HG03571 (cell line): ENCODE results near the gene CYTH1.

ENCODE experiments used
- ATAC-seq: cut with Tn5 transposase; IDR thresholded peaks from one replicate; pipeline ENCODE4 v1.9.1; 2021; ENCODE audit not compliant: unreplicated experiment

CYTH1 gene

GRCh38 chr17:78806451-78806850 is 24.4 kb upstream of the CYTH1 start:
- ATAC-seq: no peak

GRCh38 chr17:78805301-78805700 is 23.2 kb upstream of the CYTH1 start:
- no peak for ATAC-seq

DNA sequence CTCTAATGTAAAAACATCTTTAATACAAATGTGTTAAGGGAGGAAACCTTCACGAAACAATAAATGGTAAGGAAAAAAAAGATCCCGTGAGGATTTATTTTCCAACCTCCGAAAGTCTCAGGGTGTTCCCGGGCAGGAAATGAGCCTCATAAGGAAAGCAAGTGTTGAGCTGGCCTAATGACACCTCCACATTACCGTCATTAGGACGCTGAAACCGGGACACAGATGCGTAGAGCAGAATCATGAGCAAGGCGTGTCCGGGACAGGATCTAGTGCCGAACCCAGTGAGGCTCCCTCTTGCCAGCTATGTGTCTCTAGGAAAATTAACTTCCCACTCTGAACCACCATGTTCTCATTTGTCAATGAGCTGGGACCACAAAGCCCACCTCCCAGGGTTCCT is 22.7 kb upstream of the CYTH1 start:
- ATAC-seq: no peak

DNA sequence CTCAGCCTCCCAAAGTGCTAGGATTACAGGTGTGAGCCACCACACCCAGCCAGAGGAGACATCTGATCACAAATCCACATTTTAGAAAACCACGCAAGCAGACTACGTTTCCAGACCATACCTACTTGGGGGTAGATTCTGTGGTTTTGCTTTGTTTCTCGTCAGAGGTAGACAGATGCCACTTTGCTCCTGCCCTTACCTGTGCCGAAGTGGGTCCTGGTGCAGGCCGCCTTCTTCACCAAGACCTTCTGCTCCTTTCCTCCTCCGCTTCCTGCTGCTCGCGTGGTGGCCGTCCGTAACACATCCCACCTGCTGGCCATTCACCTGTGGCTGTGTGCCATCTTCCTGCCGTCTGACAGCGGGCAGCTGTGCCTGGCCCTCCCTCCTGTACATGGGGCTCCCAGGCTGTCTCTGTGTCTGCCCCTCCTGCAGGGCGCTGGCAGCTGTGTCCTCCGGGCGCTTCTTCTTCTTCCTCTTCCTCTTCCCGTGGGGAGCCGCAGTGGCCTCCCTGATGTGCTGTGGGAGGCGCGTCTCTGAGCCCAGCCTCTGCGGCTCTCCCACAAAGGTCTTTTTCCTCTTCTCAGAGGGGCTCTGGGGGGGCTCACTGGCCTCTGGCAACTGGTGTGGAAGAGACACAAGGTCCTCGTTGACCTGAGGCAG is 21.2 kb upstream of the CYTH1 start:
- no peak for ATAC-seq

- no peak for ATAC-seq
Observed at GRCh38 chr17:78802459-78802858, 20.4 kb upstream of the CYTH1 start.

- ATAC-seq: no peak
Observed at GRCh38 chr17:78802008-78802407, 19.9 kb upstream of the CYTH1 start.

DNA sequence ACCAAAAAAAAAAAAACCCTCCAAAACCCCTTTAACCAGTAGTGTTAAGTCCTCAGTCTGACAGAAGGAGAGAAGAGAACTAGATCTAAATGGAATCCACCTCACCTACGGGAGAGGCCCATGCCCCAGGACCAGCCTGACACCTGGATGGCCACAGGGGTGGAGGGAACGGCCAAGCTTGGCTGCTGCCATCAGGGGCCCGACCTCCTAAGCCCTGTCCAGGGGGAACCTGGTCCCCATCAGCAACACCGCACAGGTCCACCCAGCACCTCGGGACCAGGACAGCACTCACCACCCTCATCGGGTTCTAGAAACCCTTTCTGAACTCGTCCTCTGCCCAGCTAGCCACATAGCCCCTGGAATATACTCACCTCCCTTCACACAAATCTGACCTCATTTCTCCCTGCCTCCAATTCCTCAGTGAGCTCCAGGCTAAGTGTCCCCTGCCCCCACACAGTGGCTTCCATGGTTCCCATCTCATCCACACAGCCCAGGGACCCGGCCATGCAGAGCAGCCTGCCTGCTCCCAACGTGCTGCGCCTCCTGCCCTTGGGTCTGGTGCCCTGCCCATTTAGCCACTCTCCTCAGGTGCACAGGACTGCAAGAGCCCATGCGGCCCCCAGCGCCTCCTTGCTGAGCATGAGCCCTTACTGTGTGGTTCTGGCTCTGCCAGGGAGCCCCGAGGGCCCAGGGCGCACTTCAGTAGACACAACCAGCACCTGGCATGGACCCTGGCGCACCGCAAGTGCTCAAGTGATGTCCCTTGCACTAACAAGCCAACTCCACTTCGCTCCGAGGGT is 18.3 kb upstream of the CYTH1 start:
- ATAC-seq: no peak

DNA sequence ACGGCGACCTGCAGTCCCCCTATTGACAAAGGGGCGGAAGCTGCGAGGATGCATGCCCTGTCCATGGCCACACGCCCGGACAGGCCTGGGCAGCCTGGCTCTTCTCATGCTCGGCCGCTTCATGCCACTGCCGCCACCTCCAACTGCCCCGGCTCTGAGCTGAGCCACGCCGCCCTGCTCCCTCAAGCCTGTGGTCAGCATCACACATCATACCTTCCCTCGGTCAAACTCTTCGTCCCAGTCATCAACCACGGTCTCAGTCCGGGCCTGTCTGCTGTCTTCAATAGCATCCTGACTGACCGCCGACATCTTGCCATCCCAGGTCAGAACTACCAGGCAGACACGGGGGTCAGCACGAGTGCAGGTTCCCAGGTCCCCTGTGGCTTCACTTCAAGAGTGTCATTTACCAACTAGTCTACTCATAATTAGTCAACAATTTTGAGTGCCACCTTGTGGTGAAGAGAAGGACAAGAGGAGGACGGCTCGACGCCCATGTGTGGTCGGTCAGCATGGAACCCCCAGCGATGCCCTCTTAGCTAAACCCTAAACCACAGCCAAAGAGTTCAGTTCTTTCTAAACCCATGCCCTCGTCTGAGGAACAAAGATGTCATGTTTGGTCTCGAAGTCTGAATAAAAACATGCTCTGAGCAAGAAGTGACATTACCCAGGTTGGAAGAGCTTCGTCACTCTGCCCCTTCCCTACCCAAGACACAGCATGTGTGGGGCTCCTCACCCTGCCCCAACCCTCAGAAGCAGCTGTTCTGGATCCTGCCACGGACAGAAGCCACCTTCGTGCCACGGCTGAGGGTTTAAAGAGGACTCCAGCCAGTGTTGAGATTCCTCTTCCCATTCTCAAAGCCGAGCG is 16.9 kb upstream of the CYTH1 start:
- ATAC-seq: no peak

DNA sequence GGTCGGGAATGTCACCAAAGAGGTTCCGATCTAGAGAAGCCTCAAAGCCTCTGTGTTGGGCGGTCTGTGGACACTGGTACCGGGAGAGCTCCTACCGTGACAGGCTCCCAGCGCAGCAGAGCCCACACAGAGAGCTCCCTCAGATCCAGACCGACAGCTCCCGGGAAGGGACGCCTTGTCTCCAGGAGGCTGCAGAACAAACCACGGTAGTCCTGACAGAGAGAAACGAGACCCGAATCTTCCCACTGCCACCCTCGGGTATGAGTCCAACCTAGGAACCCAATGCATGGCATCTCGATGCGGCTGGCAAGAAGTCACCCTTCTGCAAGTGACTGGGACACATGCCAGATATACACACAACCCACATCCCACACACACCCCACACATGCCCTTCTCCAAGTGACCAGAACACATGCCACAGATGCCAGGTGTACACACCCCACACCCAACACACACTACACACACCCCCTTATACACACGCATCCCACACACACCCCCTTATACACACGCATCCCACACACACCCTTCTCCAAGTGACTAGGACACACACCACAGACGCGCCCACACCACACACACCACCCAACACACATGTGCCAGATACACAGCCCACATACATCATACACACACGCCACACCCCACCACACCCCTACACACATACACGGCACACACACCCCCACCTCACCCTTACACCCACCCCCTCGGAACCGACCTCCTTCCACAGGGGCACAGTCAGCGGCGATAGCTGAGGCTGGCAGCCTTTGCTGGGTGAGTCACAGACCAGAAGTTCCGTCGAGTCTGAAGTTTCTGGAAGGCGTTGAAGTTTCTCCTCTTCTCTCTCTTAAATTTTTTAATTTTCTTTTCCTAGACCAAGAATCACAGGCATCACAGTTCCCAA is 15.9 kb upstream of the CYTH1 start:
- no peak for ATAC-seq

DNA sequence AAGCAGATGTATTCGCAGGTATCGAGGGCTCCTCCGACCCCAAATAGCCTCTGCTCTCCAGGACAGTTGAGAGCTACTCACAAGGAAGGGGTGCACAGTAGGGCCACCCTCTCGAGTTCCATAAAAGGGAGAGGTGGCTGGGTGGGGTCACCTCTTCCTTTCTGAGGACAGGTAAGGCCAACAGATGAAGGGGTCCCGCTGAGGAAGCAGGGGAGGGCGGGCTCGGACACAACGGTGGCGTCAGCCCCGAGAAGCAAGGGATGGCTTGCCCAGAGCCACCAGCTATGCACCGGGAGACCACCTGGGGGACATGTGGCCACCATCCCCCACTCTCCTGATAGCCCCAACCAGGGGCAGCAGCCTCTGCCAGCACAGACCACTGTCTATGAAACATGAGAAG is 15.1 kb upstream of the CYTH1 start:
- no peak for ATAC-seq

- ATAC-seq: no peak
Observed at GRCh38 chr17:78796517-78796900, 14.4 kb upstream of the CYTH1 start.

DNA sequence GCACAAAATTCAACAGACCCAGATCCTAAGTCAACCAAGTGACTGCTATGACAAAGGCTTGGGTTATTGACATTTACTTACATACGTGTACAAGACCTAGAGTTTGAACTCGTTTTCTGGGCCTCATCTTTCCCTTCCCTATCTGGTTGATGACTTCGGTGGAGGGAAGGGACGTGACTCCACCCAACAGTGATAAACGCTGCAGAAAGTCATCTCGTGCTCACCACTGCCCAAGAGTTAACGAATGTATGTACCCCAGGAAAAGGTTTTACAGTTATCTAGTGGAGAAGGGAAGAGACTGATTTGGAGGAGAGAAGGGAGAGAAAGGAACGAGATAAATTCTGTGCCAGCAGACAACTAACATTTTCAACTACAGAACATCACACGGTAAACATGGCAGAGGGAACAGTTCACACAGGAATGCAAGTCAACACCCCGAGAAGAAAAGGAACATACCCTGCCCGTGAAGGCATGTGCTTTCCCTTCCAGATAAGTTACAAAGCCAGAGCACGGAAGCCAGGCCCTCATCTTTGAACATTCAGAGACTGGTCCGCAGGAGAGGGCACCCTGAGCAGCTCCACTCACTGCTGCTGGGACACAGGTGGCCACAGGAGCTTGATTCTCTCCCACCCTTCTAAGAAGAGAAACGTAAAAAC is 13.9 kb upstream of the CYTH1 start:
- ATAC-seq: no peak

DNA sequence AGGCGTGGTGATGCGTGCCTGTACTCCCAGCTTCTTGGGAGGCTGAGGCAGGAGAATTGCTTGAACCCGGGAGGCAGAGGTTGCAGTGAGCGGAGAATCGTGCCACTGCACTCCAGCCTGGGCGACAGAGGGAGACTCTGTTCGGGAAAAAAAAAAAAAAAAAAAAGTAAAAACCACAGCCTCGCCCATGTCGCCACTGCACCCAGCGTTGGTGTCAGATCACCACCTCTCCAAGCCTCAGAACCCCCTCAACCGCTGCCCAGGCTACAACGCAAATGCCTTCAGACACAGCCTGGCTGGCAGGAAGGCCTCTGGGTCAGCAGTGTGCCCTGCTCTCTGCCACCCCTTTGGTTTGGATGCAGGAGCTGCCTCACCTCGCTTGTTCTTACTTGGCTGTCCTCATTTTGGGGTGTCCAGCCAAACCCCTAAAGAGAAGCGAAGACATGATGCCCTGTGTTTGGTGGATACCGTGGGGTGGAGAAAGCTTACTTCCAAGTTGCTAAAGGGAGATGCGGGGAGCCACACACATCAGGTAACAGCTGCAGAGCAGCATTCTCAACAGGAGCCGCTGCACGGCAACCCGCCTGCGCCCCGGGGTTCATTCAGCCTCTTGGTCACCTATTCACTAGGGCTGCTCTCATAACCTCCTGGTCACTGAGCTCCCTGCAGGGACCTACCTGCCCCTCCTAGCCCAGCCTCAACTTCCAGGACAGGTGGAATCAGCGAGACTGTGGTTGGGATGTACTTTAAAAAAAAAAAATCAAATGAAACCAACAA is 13.0 kb upstream of the CYTH1 start:
- ATAC-seq: no peak

DNA sequence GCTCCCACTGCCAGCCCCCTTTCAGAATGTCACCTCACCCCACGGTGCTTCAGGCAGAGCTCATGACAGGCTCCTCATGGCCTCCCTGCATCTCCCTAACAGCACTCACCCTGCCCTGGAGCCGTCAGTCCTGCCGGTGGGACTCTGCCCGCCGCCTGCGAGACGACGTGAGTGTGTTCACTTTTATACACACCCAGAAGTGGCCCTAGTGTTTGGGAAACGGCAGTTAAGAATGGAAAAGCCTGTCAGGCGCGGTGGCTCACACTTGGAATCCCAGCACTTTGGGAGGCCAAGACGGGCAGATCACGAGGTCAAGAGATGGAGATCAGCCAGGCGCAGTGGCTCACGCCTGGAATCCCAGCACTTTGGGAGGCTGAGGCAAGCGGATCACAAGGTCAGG is 12.3 kb upstream of the CYTH1 start:
- no peak for ATAC-seq

DNA sequence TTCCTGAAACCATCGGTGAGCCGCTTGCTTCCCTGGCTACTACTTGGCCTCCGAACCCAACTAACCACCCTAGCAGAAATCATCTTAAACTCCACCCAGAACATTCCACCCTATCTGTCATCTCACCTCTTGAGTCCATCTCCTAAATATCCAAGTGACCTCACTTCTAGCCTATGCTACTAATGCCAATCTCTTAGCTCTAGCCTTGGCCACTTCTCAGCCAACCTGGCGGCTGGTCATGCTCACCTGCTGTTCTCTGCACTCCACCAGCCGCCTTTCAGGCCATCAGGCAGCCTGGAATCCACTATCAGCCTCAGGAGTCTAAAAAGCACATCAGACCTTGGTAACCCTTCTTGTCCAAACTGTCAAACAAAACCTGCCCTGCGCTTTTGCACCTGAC is 11.9 kb upstream of the CYTH1 start:
- no peak for ATAC-seq

DNA sequence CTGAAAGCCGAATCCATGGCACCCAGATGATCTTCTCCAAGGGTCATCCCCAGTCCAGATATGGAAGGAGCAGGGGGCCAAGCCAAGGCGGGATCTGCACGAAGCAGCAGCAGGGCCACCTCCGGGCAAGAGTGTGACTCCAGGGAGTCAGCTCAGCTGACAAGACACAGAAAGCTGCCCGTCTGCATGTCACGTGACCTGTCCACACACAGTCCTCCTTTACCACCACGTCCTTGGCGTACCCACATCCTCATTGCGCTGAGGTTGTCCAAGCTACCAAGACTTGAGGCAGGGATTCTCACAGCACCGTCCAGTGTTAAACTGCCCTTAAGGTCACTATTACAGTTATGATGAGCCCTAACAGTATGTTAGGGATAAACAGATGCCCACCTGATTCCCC is 11.3 kb upstream of the CYTH1 start:
- ATAC-seq: no peak

DNA sequence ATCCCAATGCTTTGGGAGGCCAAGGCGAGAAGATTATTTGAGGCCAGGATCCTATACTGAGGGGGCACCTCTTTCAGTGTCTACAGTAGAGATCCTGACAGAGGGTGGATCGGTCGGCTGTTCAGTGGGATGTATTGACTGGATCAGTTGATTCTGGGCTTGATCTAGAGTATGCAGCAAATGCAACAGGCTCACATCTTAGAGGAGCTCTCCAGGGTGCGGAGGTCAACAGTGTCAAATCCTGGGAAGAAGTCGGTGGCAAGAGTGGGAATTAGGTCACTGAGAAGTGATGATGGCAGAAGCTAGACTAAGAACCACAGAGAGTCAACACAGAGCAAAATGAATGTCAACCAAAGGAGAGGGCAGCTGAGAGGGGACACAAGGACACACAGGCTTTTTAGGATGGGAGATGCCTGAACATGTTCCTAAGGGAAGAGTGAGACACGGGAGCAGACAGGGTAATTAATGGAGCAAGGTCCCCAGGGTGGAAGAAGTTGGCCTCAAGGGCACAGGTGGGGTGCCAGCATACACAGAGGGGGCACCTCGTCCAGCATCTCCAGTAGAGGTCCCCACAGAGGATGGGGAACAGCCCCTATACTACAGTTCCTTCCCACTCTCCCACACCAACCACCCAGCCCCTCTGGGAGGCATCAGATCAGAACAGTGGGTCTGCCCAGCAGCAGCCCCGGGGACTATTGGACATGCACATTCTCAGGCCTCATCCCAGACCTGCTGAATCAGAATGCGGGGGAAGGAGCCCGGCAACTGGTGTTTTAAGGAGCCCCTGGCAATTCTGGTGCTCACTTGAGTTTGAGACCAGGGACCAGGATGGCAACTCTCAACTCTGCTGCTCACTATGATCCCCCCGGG is 10.0 kb upstream of the CYTH1 start:
- no peak for ATAC-seq

DNA sequence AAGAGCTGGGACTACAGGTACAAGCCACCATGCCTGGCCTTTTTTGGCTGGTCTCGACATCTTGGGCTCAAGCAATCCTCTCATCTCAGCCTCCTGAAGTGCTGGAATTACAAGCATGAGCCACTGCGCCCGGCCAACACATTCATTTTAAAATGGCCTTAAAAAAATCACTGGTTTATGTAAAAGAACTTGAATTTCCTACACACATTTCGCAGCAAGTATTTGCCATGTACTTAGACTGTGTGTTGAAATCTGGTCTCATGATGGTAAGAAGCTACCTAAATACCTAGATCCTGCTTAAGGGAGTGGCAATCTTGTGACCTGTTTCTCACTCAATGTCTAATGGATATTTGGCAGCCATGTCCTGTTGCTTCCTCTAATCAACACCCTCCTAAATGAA is 8.5 kb upstream of the CYTH1 start:
- no peak for ATAC-seq
